Pancreas (tissue), 10 donors: ENCODE data around the gene ZBP1. TPM values are rescaled to one million over a fixed set of nuclear protein-coding genes. Genes with fewer than 3 reads are reported as not detected.
"Not testable (repeated sequence)": the region's sequence is repeated elsewhere in the genome, so short reads cannot be mapped to it uniquely, and the experiment has no call there.

Experiments
- ATAC-seq, 4 donors: fragments of 200-7000 bp; cut with Tn5 transposase; one replicate each; pipeline versions ENCODE4 v1.8.0 to v1.9.1; 2020; ENCODE audit warnings: mild to moderate bottlenecking in 4 of 4, moderate library complexity in 4 of 4
- DNase-seq, 6 donors: peaks; one replicate each; pipeline ENCODE4 v3.0.0-alpha.2; 2020
- FAIRE-seq: peaks from 2 replicates; lab custom pipeline; 2012; peaks lifted over from hg19 to GRCh38; lab: Jason Lieb, UNC
- H3K27ac ChIP-seq, 4 donors: fragments of 200-600 bp; sonication (generic); 1 replicate in 3 of 4; 2 replicates in 1 of 4; pipeline versions ENCODE4 v1.5.0 to v1.8.0; 2020
- H3K27me3 ChIP-seq, 4 donors: fragments of 200-600 bp; one replicate each; pipeline ENCODE4 v1.8.0; 2021
- H3K36me3 ChIP-seq, 3 donors: fragments of 200-600 bp; sonication (generic) in 1 of 3; one replicate each; pipeline versions ENCODE4 v1.5.0 to v1.8.0; 2020 to 2021
- H3K4me1 ChIP-seq, 3 donors: fragments of 200-600 bp; one replicate each; pipeline ENCODE4 v1.8.0; 2021
- H3K4me3 ChIP-seq, 4 donors: fragments of 200-600 bp; sonication (generic) in 2 of 4; one replicate each; pipeline versions ENCODE4 v1.5.0 to v1.8.0; 2020 to 2021
- H3K9me3 ChIP-seq, 4 donors: fragments of 200-600 bp; one replicate each; pipeline ENCODE4 v1.8.0; 2021
- CTCF ChIP-seq, 4 donors: fragments of 200-600 bp; sonication (generic) in 3 of 4; IDR thresholded peaks; one replicate each; pipeline versions ENCODE4 v1.5.0 to v1.8.0; 2021; ENCODE audit warnings: antibody characterized with exemption in 4 of 4
- WGBS, 2 donors: extraction: QIAGEN DNeasy Blood & Tissue Kit; methylation state at CpG; one replicate each; pipeline ENCODE4 v1.1.7; 2013; 5-methylcytosine and 5-hydroxymethylcytosine counted together
- intact Hi-C, 3 donors: fragments of 100-400 bp; cut with DNase I; formaldehyde crosslinking; loops; one replicate each; pipeline versions ENCODE4 v1.11.1 to v1.14.2; 2022
- polyA plus RNA-seq, 2 donors: library from polyadenylated mRNA; stranded (reverse); fragments of 200-250 nt; gene quantifications; one replicate each; pipeline ENCODE4 v1.2.3, GENCODE V29; 2013
- total RNA-seq, 6 donors: library from RNA; stranded (reverse); fragmentation: NEBNext Ultra II Directional in 4 of 6; extraction: Animal tissue kit (Norgen Biotek cat#: 25700) in 4 of 6; gene quantifications; one replicate each; pipeline versions ENCODE4 v1.2.1 to v1.2.4, GENCODE V29; 2021 to 2023
- donor health status: healthy with polysubstance abuse.
- donor health status: DM: no; HTN: no; CAD: no; lungs with moderate emphysema.
- donor health status: DM: no; HTN: no; CAD: no.
- donor health status: control.
- donor health status: control.
- donor health status: Bipolar disorder and iron deficiency.
- donor health status: DM: yes; HTN: yes; CAD: no.
- donor health status: DM: no; HTN: no; CAD: no.
- donor health status: DM: no; HTN: no; CAD: no.
- donor health status: DM: yes; HTN: yes; CAD: no.

The ZBP1 gene
- total and polyA plus RNA-seq, 8 donors: 0.09 to 0.90 (median 0.17) TPM; not detected in 3

GRCh38 chr20:57632286-57632685 is 12.1 kb upstream of the ZBP1 start:
- 59 to 64% methylated on average over 2 of the region's 2 CpGs for WGBS, 2 donors
- ATAC-seq (no peak), FAIRE-seq (no peak), DNase-seq (no peak)
- no peak for TF ChIP-seq CTCF (IDR thresholded peaks at IDR 0.05)
- Histone ChIP-seq H3K4me1 (no peaks in the 10 kb centered on the region), H3K27me3 (no peaks in the 10 kb centered on the region), H3K27ac (no peak overlapping the region), H3K9me3 (no peaks in the 10 kb centered on the region), H3K36me3 (no peaks in the 10 kb centered on the region), H3K4me3 (no peak overlapping the region)
- intact Hi-C loops: no loop called here

- Histone ChIP-seq H3K27me3 (no peaks in the 10 kb centered on the region), H3K4me3 (no peak overlapping the region), H3K27ac (no peak overlapping the region), H3K9me3 (no peaks in the 10 kb centered on the region), H3K36me3 (no peaks in the 10 kb centered on the region), H3K4me1 (no peaks in the 10 kb centered on the region)
- intact Hi-C loops: no loop called here
- no peak for DNase-seq
- no peak for TF ChIP-seq CTCF (IDR thresholded peaks at IDR 0.05)
- no peak for FAIRE-seq
- 54 to 65% methylated on average over 4 of the region's 4 CpGs for WGBS, 2 donors
- ATAC-seq: peak in 2 of 4 donors; percentile 34 to 67
Measured at GRCh38 chr20:57630061-57630460, 9.8 kb upstream of the ZBP1 start.

DNA sequence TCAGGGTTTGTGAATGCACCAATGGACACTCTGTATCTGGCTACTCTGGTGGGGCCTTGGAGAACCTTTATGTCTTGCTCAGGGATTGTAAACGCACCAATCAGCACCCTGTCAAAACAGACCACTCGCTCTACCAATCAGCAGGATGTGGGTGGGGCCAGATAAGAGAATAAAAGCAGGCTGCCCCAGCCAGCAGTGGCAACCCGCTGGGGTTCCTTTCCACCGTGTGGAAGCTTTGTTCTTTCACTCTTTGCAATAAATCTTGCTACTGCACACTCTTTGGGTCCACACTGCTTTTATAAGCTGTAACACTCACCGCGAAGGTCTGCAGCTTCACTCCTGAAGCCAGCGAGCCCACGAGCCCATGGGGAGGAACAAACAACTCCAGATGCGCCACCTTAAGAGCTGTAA is 9.3 kb upstream of the ZBP1 start:
- not testable (repeated sequence) for ATAC-seq, H3K27me3 ChIP-seq, FAIRE-seq, H3K4me3 ChIP-seq, DNase-seq, H3K36me3 ChIP-seq, H3K4me1 ChIP-seq, H3K9me3 ChIP-seq
- WGBS, 2 donors: 60 to 67% methylated on average over 9 of the region's 9 CpGs
- peak overlapping the region in 1 of 4 donors; percentile 46 for H3K27ac ChIP-seq
- intact Hi-C loops: loop anchor here in 1 of 3 donors (10.0 kb wide), 1 partner anchor 555 kb away; no protein-coding TSS in a partner anchor

DNA sequence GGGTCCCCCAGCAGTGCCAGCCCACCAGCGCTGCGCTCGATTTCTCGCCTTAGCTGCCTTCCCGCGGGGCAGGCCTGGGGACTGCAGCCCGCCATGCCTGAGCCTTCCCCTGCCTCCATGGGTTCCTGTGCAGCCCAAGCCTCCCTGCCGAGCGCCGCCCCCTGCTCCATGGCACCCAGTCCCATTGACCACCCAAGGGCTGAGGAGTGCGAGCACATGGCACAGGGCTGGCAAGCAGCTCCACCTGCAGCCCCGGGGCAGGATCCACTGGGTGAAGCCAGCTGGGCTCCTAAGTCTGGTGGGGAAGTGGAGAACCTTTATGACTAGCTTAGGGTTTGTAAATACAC is 8.7 kb upstream of the ZBP1 start:
- not testable (repeated sequence) for H3K4me1 ChIP-seq, H3K9me3 ChIP-seq, DNase-seq, FAIRE-seq, ATAC-seq, H3K36me3 ChIP-seq, H3K27me3 ChIP-seq, H3K4me3 ChIP-seq
- intact Hi-C loops: loop anchor here in 1 of 3 donors (10.0 kb wide), 1 partner anchor 556 kb away; no protein-coding TSS in a partner anchor
- 89 to 95% methylated on average over 9 to 12 of the region's 12 CpGs for WGBS, 2 donors
- peak overlapping the region in 2 of 4 donors; percentile 46 to 62 for H3K27ac ChIP-seq

DNA sequence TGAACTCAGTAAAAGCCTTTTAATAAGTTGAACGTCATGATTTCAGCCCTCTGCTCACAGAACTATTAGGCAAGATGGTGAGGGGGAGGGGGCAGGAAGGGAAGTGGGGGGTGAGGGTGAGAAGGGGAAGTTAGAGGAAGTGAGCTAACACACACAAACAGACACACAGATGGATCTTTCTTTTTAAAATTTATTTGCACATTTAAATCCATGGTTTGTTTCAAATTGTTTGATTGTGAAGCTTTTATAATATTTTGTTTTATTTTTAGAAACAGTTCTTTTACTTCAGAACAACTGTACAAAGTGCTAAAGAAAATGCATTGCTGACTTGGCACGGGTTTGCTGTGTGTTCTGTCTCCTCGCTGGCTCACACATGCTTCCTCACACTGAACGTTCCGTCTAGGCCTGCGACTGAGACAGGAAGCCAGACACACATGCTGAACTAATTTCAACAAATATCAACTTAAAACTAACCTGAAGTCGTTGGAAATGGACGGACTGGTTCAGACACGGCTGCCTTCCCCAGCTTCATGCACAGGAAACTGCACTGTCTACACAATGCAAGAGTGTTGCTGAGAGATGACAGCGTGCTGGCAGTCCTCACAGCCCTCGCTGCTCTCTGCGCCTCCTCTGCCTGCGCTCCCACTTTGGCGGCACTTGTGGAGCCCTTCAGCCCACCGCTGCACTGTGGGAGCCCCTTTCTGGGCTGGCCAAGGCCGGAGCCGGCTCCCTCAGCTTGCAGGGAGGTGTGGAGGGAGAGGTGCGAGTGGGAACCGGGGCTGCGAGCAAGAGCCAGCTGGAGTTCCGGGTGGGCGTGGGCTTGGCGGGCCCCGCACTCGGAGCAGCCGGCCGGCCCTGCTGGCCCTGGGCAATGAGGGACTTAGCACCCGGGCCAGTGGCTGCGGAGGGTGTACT is 8.1 kb upstream of the ZBP1 start:
- intact Hi-C loops: loop anchor here in 1 of 3 donors (10.0 kb wide), 1 partner anchor 556 kb away; no protein-coding TSS in a partner anchor
- Histone ChIP-seq H3K9me3 (no peaks in the 10 kb centered on the region), H3K4me1 (no peaks in the 10 kb centered on the region), H3K27ac (peak overlapping the region in 3 of 4 donors; percentile 22 to 62 (median 46)), H3K36me3 (no peaks in the 10 kb centered on the region), H3K27me3 (no peaks in the 10 kb centered on the region), H3K4me3 (no peak overlapping the region)
- TF ChIP-seq CTCF (IDR thresholded peaks at IDR 0.05): no peak
- WGBS, 2 donors: 61 to 67% methylated on average over 21 to 29 of the region's 29 CpGs
- ATAC-seq (peak in 3 of 4 donors; percentile 59 to 84 (median 81)), DNase-seq (peak in 1 of 6 donors; percentile 2), FAIRE-seq (no peak)
